Measurements from ENCODE around the gene PLA2G15.

Gene PLA2G15

GRCh38 chr16:68244903-68245853 lies at the start of gene PLA2G15:
Gene PLA2G15, plus strand, starts transcription at chr16:68245373. Its CDS starts 54 bp downstream, at chr16:68245427.
- DNase-seq (ENCODE audit: extremely low spot score, insufficient read length, low read depth) (peak; percentile 94), FAIRE-seq (peak; percentile 92)

- FAIRE-seq = no peak
- DNase-seq (ENCODE audit: extremely low spot score, insufficient read length, low read depth) = no peak
These were observed 47.9 kb upstream of the PLA2G15 start for GRCh38 chr16:68197250-68197649.

- no peak for FAIRE-seq
- DNase-seq (ENCODE audit: extremely low spot score, insufficient read length, low read depth) = no peak
These were observed 44.9 kb upstream of the PLA2G15 start for GRCh38 chr16:68200088-68200783.

- no peak for FAIRE-seq
- no peak for DNase-seq (ENCODE audit: extremely low spot score, insufficient read length, low read depth)
These were observed 43.1 kb upstream of the PLA2G15 start for GRCh38 chr16:68202091-68202519.

- DNase-seq (ENCODE audit: extremely low spot score, insufficient read length, low read depth) (no peak), FAIRE-seq (no peak)
These were observed 38.9 kb upstream of the PLA2G15 start for GRCh38 chr16:68206245-68206644.

GRCh38 chr16:68214726-68215125 lies 30.4 kb upstream of the PLA2G15 start:
- DNase-seq (ENCODE audit: extremely low spot score, insufficient read length, low read depth) (no peak), FAIRE-seq (no peak)

GRCh38 chr16:68215302-68215701 lies 29.9 kb upstream of the PLA2G15 start:
- DNase-seq (ENCODE audit: extremely low spot score, insufficient read length, low read depth) (no peak), FAIRE-seq (no peak)

- no peak for FAIRE-seq
These were observed 28.9 kb upstream of the PLA2G15 start for GRCh38 chr16:68216240-68216639.

GRCh38 chr16:68217506-68217905 lies 27.7 kb upstream of the PLA2G15 start:
- FAIRE-seq (no peak), DNase-seq (ENCODE audit: extremely low spot score, insufficient read length, low read depth) (no peak)

More at GRCh38 chr16:68216240-68216639, 28.9 kb upstream of the PLA2G15 start:
- no peak for DNase-seq (ENCODE audit: extremely low spot score, insufficient read length, low read depth)

- DNase-seq (ENCODE audit: extremely low spot score, insufficient read length, low read depth) = no peak
- FAIRE-seq = no peak
These were observed 25.3 kb upstream of the PLA2G15 start for GRCh38 chr16:68219725-68220351.

- FAIRE-seq (no peak), DNase-seq (ENCODE audit: extremely low spot score, insufficient read length, low read depth) (no peak)
These were observed 22.1 kb upstream of the PLA2G15 start for GRCh38 chr16:68223072-68223471.

GRCh38 chr16:68226116-68226515 lies 19.1 kb upstream of the PLA2G15 start:
- FAIRE-seq (no peak), DNase-seq (ENCODE audit: extremely low spot score, insufficient read length, low read depth) (no peak)

- FAIRE-seq (peak; percentile 61), DNase-seq (ENCODE audit: extremely low spot score, insufficient read length, low read depth) (no peak)
These were observed 17.9 kb upstream of the PLA2G15 start for GRCh38 chr16:68227183-68227793.

GRCh38 chr16:68227850-68228553 lies 17.2 kb upstream of the PLA2G15 start:
- DNase-seq (ENCODE audit: extremely low spot score, insufficient read length, low read depth) (no peak), FAIRE-seq (no peak)

- DNase-seq (ENCODE audit: extremely low spot score, insufficient read length, low read depth) (no peak), FAIRE-seq (no peak)
These were observed 16.5 kb upstream of the PLA2G15 start for GRCh38 chr16:68228652-68229051.

- peak; percentile 84 for FAIRE-seq
- DNase-seq (ENCODE audit: extremely low spot score, insufficient read length, low read depth) = peak; percentile 25
These were observed 15.6 kb upstream of the PLA2G15 start for GRCh38 chr16:68229431-68230175.

GRCh38 chr16:68230176-68230571 lies 15.0 kb upstream of the PLA2G15 start:
- no peak for FAIRE-seq

GRCh38 chr16:68230956-68231355 lies 14.2 kb upstream of the PLA2G15 start:
- FAIRE-seq (no peak), DNase-seq (ENCODE audit: extremely low spot score, insufficient read length, low read depth) (no peak)

More at GRCh38 chr16:68230176-68230571, 15.0 kb upstream of the PLA2G15 start:
- no peak for DNase-seq (ENCODE audit: extremely low spot score, insufficient read length, low read depth)

Measured in GM18507 (cell line).